NCI-H69 (cell line): Measurements from ENCODE around the gene ATF7IP.
"Not testable (repeated sequence)": the region's sequence is repeated elsewhere in the genome, so short reads cannot be mapped to it uniquely, and the experiment has no call there.

Source experiments
- DNase-seq: peaks from one replicate; lab custom pipeline; 2025; lab: John Stamatoyannopoulos, UW

Gene ATF7IP, protein sequence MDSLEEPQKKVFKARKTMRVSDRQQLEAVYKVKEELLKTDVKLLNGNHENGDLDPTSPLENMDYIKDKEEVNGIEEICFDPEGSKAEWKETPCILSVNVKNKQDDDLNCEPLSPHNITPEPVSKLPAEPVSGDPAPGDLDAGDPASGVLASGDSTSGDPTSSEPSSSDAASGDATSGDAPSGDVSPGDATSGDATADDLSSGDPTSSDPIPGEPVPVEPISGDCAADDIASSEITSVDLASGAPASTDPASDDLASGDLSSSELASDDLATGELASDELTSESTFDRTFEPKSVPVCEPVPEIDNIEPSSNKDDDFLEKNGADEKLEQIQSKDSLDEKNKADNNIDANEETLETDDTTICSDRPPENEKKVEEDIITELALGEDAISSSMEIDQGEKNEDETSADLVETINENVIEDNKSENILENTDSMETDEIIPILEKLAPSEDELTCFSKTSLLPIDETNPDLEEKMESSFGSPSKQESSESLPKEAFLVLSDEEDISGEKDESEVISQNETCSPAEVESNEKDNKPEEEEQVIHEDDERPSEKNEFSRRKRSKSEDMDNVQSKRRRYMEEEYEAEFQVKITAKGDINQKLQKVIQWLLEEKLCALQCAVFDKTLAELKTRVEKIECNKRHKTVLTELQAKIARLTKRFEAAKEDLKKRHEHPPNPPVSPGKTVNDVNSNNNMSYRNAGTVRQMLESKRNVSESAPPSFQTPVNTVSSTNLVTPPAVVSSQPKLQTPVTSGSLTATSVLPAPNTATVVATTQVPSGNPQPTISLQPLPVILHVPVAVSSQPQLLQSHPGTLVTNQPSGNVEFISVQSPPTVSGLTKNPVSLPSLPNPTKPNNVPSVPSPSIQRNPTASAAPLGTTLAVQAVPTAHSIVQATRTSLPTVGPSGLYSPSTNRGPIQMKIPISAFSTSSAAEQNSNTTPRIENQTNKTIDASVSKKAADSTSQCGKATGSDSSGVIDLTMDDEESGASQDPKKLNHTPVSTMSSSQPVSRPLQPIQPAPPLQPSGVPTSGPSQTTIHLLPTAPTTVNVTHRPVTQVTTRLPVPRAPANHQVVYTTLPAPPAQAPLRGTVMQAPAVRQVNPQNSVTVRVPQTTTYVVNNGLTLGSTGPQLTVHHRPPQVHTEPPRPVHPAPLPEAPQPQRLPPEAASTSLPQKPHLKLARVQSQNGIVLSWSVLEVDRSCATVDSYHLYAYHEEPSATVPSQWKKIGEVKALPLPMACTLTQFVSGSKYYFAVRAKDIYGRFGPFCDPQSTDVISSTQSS

GRCh38 chr12:14365294-14366208, at the start of gene ATF7IP:
ATF7IP (plus strand) TSS chr12:14365682; CDS start chr12:14423916, 58,234 bp downstream.
- DNase-seq = peak; percentile 98

GRCh38 chr12:14317362-14318146, 47.9 kb upstream of the ATF7IP start:
- DNase-seq = no peak

- DNase-seq = not testable (repeated sequence)
Measured at GRCh38 chr12:14319704-14320427, 45.6 kb upstream of the ATF7IP start.

DNA sequence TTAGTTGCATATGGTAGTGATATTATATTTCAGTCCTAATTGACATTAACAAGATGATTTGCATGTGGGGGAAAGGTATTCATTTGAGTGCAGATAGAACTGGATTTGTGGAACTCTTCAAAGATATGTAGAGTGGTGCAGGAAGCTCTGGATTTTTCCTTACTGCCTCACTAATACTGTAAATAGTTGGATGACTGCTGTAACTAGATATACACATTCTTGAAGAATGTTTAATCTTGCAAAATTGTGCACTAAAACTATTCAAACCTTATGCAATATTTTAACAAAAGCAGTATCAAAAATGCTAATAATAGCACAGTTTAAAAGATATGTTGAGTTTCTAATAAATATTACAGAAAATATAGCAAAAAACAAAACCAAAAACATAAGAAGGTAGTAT, 43.1 kb upstream of the ATF7IP start:
- DNase-seq = no peak

DNA sequence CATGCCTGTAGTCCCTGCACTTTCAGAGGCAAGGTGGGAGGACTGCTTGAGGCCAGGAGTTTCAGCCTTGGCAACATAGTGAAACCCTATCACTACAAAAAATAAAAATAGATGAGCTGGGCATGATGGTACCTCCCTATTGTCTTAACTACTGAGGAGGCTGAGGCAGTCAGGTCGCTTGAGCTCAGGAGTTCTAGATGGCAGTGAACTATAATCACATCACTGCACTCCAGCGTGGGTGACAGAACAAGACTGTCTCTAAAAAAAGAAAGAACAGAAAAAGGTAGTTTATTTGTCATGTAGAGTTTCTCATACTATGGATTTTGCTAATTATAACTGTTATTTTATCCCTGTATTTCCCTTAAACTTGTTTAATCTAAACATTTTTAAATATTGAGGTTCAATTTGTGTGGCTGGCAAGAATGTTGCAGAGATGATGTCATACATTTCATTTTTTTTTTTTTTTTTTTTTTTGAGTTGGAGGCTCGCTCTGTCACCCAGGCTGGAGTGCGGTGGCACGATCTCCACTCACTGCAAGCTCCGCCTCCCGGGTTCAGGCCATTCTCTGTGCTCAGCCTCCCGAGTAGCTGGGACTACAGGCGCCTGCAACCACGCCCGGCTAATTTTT, 39.7 kb upstream of the ATF7IP start:
- DNase-seq = no peak

DNA sequence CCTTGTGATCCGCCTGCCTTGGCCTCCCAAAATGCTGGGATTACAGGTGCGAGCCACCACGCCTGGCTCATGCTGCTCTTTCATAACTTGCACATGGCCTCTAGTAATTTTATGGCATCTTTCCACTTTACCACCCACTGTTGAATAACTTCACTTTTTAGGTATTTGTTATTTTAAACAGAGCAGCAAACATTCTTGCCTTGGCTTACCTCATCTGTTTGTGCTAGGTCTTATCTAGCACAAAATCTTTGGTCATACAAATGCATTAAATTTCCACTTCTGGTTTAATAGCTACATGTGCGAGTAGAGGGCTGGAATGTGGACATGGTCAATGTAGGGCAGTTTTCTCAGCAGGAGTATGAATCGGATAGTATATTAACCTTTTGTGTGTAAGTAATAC, 38.8 kb upstream of the ATF7IP start:
- DNase-seq = no peak

- no peak for DNase-seq
Measured at GRCh38 chr12:14327711-14328110, 37.8 kb upstream of the ATF7IP start.

GRCh38 chr12:14332482-14332881, 33.0 kb upstream of the ATF7IP start:
- DNase-seq = no peak

DNA sequence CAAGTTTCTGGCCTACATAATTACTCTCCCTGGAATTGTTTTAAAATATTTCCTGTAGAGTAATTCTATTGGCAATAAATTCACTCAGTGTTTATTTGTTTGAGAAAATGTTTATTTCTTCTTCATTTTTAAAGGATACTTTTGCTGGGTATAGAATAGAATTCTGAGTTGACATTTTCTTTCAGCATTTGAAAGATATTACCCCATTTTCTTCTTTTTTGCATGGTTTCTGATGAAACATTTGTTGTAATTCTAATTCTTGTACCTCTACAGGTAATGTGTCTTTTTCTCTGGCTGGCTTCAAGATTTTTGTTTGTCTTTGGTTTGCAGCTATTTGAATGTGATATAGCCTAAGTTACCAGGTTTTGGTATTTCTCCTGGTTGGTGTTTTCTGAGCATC, 25.1 kb upstream of the ATF7IP start:
- no peak for DNase-seq

- not testable (repeated sequence) for DNase-seq
Measured at GRCh38 chr12:14351524-14351923, 14.0 kb upstream of the ATF7IP start.

DNA sequence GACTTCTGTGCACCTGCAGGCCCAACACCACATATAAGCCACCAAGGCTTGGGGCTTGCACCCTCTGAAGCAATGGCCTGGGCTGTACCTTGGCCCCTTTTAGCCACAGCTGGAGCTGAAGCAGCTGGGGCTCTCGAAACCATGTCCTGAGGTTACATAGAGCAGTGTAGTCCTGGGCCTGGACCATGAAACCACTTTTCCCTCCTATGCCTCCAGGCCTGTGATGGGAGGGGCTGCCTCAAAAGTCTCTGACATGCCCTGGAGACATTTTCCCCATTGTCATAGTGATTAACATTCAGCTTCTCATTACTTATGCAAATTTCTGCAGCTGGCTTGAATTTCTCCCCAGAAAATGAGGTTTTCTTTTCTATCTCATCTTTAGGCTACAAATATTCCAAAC, 13.4 kb upstream of the ATF7IP start:
- not testable (repeated sequence) for DNase-seq

GRCh38 chr12:14354665-14355064, 10.8 kb upstream of the ATF7IP start:
- DNase-seq = not testable (repeated sequence)

- no peak for DNase-seq
Measured at GRCh38 chr12:14356147-14356546, 9.3 kb upstream of the ATF7IP start.

DNA sequence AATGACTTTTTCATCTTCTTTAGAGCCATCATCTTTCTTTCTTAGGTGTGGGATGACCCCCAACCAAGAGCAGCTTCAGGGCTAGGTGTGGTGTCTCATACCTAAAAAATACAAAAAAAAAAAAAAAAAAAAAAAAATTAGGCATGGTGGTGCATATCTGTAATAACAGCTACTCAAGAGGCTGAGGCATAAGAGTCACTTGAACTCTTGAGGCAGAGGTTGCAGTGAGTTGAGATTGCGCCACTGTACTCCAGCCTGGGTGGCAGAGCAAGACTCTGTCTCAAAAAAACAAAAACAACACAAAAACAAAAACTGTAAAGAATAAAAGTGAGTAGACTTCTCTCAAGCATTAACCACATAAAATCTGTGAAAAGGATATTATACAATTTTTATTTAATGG, 8.0 kb upstream of the ATF7IP start:
- no peak for DNase-seq

DNA sequence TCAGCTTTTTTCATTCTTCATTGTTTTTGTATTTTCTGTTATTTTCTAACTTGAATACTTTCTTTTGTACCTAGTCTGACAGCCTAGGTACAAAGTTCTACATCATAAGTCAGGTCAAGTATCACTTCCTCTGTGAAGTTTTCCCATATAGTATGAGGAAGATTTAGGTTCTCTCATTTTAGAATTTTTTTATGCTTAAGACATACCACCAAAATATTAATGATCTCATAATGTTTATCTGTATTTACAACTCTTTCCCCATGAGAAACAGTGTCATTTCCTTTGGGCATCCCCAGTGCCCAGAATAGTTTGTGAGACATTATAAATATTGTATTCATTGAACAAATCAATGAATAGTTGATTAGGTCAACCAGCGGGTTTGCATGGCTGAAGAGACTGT, 3.1 kb upstream of the ATF7IP start:
- DNase-seq = no peak

GRCh38 chr12:14364583-14365271, 755 bp upstream of the ATF7IP start:
- DNase-seq = no peak

DNA sequence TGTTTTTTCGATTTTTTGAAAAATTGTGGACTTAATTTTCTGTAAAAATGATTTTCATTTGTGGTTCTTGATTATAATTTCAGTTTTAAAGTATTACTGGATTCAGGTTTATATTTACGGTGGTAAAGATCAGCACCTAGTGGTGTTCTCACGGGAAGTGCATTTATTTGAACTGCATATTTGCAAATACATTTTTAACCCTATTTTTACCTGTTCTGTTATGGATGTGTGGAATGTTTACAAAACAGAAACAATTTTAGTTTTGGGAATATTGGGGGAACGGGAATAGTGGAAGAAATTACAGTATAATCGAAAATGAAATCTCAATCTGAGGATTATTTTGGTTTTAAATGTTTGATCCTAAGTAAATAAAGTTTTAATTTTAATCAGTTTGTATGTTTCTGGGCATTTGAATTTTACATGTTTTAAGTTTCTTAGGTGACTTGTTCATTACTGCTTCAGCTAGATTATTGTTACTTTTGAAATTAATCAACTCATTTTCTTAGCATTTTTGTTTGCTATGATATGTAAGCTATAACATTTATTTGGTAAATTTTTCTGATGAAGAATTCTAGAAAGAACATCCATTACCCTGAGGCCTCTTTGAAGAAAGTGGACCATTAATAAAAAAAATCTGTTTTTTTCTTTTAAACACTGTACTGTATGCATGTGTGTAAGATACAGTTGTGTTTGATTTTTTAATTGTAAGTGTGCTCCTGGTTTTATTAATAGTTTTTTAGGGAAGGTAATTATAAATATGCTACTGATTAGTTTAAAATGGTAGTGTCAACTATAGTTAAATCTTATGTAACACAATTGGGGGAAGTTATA, 942 bp downstream of the ATF7IP start:
- DNase-seq = peak; percentile 44
